Tibial artery (tissue), 4 donors: ENCODE results near the gene PTPRR.

Source experiments
- DNase-seq, 2 donors: peaks; one replicate each; pipeline ENCODE4 v3.0.0-alpha.2; 2019
- H3K27ac ChIP-seq, 2 donors: fragments of 200-600 bp; sonication (generic) in 1 of 2; 1 replicate in 1 of 2; 2 replicates in 1 of 2; pipeline ENCODE4 v1.5.1; 2018 to 2019; ENCODE audit warnings: mild to moderate bottlenecking in 1 of 2
- H3K27me3 ChIP-seq, 2 donors: fragments of 200-600 bp; sonication (generic) in 1 of 2; one replicate each; pipeline versions ENCODE4 v1.5.1 to v1.6.0; 2016 to 2019
- H3K36me3 ChIP-seq, 3 donors: fragments of 200-600 bp; sonication (generic) in 2 of 3; one replicate each; pipeline ENCODE4 v1.5.1; 2016 to 2019; ENCODE audit warnings: mild to moderate bottlenecking in 2 of 3
- H3K4me1 ChIP-seq, 4 donors: fragments of 200-600 bp; sonication (generic) in 2 of 4; 1 replicate in 3 of 4; 2 replicates in 1 of 4; pipeline ENCODE4 v1.5.1; 2016 to 2019
- H3K4me3 ChIP-seq, 2 donors: fragments of 200-600 bp; sonication (generic) in 1 of 2; 1 replicate in 1 of 2; 2 replicates in 1 of 2; pipeline ENCODE4 v1.5.1; 2018 to 2019; ENCODE audit warnings: mild to moderate bottlenecking in 2 of 2
- H3K9me3 ChIP-seq, 3 donors: fragments of 200-600 bp; sonication (generic) in 1 of 3; one replicate each; pipeline ENCODE4 v1.5.1; 2016 to 2019
- CTCF ChIP-seq, 2 experiments: fragments of 200-600 bp in 1 of 2; fragments of 450-650 bp in 1 of 2; IDR thresholded peaks; one replicate each; pipeline ENCODE4 v1.5.1; 2017 to 2019; ENCODE audit warnings: antibody characterized with exemption in 2 of 2, mild to moderate bottlenecking in 1 of 2, moderate library complexity in 1 of 2
- intact Hi-C: fragments of 100-400 bp; cut with DNase I; formaldehyde crosslinking; loops from one replicate; pipeline ENCODE4 v1.15.0; 2023; ENCODE audit warnings: low total_unique reads

The PTPRR gene

GRCh38 chr12:70732287-70732686 is 188.3 kb downstream of the PTPRR start:
- Histone ChIP-seq H3K27ac (no peak overlapping the region), H3K27me3 (no peaks in the 10 kb centered on the region), H3K36me3 (no peaks in the 10 kb centered on the region), H3K4me3 (no peak overlapping the region), H3K9me3 (no peaks in the 10 kb centered on the region), H3K4me1 (no peaks in the 10 kb centered on the region)
- no peak for TF ChIP-seq CTCF (IDR thresholded peaks at IDR 0.05)
- DNase-seq, result no peak
- intact Hi-C loops, result loop anchor here (10.0 kb wide), 1 partner anchor 113 kb away; no protein-coding TSS in a partner anchor

DNA sequence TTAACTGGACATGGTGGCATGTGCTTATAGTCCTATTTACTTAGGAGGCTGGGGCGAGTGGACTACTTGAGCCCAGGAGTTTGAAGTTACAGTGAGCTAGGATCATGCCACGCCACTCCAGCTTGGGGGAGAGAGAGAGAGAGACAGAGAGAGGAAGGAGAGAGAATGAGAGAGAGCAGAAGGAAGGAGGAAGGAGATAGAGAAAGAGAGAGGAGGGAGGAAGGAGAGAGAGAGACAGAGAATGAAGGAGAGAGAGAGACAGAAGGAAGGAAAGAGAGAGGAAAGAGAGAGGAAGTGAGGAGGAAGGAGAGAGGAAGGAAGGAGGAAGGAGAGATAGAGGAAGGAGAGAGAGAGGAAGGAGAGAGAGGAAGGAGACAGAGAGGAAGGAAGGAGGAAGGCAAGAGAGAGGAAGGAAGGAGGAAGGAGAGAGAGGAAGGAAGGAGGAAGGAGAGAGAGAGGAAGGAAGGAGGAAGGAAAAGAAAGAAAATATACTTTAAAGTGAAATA is 189.8 kb downstream of the PTPRR start:
- H3K4me3 ChIP-seq, result no peak overlapping the region
- TF ChIP-seq CTCF (IDR thresholded peaks at IDR 0.05), result no peak
- intact Hi-C loops, result loop anchor here (2.0 to 10.0 kb wide), 2 partner anchors 114 to 284 kb away; no protein-coding TSS in a partner anchor

GRCh38 chr12:70724444-70724843 is 196.1 kb downstream of the PTPRR start:
- no peak overlapping the region for H3K4me3 ChIP-seq
- no peak for DNase-seq
- no peaks in the 10 kb centered on the region for H3K36me3 ChIP-seq
- H3K4me1 ChIP-seq, result no peaks in the 10 kb centered on the region
- H3K27ac ChIP-seq, result no peak overlapping the region
- intact Hi-C loops, result loop anchor here (10.0 kb wide), 1 partner anchor 850 kb away; no protein-coding TSS in a partner anchor
- TF ChIP-seq CTCF (IDR thresholded peaks at IDR 0.05), result no peak
- no peaks in the 10 kb centered on the region for H3K27me3 ChIP-seq
- no peaks in the 10 kb centered on the region for H3K9me3 ChIP-seq

More for the DNA sequence above, 189.8 kb downstream of the PTPRR start:
- Histone ChIP-seq H3K36me3 (no peaks in the 10 kb centered on the region), H3K27me3 (no peaks in the 10 kb centered on the region), H3K4me1 (no peaks in the 10 kb centered on the region), H3K9me3 (no peaks in the 10 kb centered on the region), H3K27ac (no peak overlapping the region)
- no peak for DNase-seq

GRCh38 chr12:70722584-70723343 is 197.8 kb downstream of the PTPRR start:
- no peak for DNase-seq
- Histone ChIP-seq H3K4me3 (no peak overlapping the region), H3K27ac (no peak overlapping the region), H3K9me3 (no peaks in the 10 kb centered on the region), H3K36me3 (no peaks in the 10 kb centered on the region), H3K27me3 (no peaks in the 10 kb centered on the region), H3K4me1 (no peaks in the 10 kb centered on the region)
- TF ChIP-seq CTCF (IDR thresholded peaks at IDR 0.05), result no peak
- intact Hi-C loops, result loop anchor here (10.0 kb wide), 1 partner anchor 848 kb away; no protein-coding TSS in a partner anchor

GRCh38 chr12:70721656-70722357 is 198.7 kb downstream of the PTPRR start:
- Histone ChIP-seq H3K27me3 (no peaks in the 10 kb centered on the region), H3K27ac (no peak overlapping the region), H3K4me3 (no peak overlapping the region), H3K9me3 (no peaks in the 10 kb centered on the region), H3K36me3 (no peaks in the 10 kb centered on the region), H3K4me1 (no peaks in the 10 kb centered on the region)
- intact Hi-C loops, result loop anchor here (10.0 kb wide), 1 partner anchor 847 kb away; no protein-coding TSS in a partner anchor
- no peak for TF ChIP-seq CTCF (IDR thresholded peaks at IDR 0.05)
- no peak for DNase-seq
